ENCODE measurements around the gene PEG3. TPM values are rescaled to one million over a fixed set of nuclear protein-coding genes. Genes with fewer than 3 reads are reported as not detected.
"Not testable (repeated sequence)": the region's sequence is repeated elsewhere in the genome, so short reads cannot be mapped to it uniquely, and the experiment has no call there.

Gene PEG3
- total RNA-seq, 2 donors from 2014 or later, result 0.05 to 0.12 TPM

DNA sequence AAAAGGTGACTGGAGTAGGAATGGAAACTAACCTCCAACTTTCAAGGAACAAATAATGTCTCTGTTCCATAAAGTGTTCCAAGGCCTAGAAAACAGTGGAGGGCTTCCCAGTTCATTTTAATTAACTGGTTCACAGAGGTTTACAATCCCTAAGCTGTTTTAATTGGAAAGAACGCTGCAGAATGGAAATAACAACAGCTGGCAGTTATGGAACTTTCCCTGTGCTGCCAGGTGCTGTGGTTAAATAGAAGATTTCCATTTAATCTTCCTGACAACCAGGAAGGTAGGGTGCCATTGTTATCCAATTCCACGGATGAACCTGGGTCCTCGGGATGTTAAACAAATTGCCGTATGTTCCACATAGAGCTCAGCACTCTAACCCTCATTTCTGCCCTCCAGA, 22.2 kb upstream of the PEG3 start:
- ATAC-seq (replicated peaks in 1 of 2) (no peak), DNase-seq (no peak)
- Mint-ChIP-seq H3K27ac (no peak overlapping the region), H3K4me3 (no peak overlapping the region), H3K27me3 (ENCODE audit: low read depth) (no peaks in the 10 kb centered on the region), H3K4me1 (ENCODE audit: low read depth) (no peaks in the 10 kb centered on the region), H3K9me3 (peaks cover 12 to 24% of the 10 kb centered on the region in 2 donors), H3K36me3 (ENCODE audit: insufficient read depth in 2 of 2) (peaks cover 8 to 12% of the 10 kb centered on the region in 2 donors)

DNA sequence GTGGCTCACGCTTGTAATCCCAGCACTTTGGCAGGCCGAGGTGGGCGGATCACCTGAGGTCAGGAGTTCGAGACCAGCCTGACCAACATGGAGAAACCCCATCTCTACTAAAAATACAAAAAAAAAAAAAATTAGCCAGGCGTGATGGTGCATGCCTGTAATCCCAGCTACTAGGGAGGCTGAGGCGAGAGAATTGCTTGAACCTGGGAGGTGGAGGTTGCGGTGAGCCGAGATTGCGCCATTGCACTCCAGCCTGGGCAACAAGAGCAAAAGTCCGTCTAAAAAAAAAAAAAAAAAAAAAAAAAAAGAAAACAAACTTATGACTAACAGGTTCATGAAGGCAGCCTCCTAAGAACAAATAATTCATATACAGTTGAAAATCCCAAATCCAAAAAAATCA, 19.9 kb upstream of the PEG3 start:
- H3K4me3 Mint-ChIP-seq; H3K4me1 Mint-ChIP-seq (ENCODE audit: low read depth); H3K27ac Mint-ChIP-seq; H3K27me3 Mint-ChIP-seq (ENCODE audit: low read depth); DNase-seq; ATAC-seq (replicated peaks in 1 of 2): not testable (repeated sequence)
- peaks cover 8 to 12% of the 10 kb centered on the region in 2 donors for H3K36me3 Mint-ChIP-seq (ENCODE audit: insufficient read depth in 2 of 2)
- peaks cover 18 to 21% of the 10 kb centered on the region in 2 donors for H3K9me3 Mint-ChIP-seq

DNA sequence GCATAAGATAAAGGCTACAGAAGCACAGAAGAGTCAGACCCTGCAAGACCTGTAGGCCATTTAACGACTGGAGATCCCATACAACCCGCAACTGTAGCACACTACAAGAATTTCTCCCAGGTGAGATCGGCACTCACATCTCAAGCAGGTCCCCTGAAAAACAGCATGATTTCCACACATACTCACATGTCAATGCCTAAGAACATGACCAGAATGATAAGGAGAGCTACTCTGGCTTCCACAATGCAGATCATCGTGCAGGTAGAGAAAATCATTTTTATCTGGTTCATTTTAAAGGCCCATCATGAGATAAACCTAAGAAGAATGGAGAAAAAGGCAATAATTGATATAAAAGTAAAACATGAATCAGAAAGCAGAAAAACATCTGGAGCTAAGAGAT, 17.5 kb upstream of the PEG3 start:
- DNase-seq (no peak), ATAC-seq (replicated peaks in 1 of 2) (no peak)
- H3K4me1 Mint-ChIP-seq (ENCODE audit: low read depth), result no peaks in the 10 kb centered on the region
- no peak overlapping the region for H3K4me3 Mint-ChIP-seq
- H3K36me3 Mint-ChIP-seq (ENCODE audit: insufficient read depth in 2 of 2), result peaks cover under 1 to 3% of the 10 kb centered on the region in 2 donors
- H3K9me3 Mint-ChIP-seq, result peaks cover 17 to 18% of the 10 kb centered on the region in 2 donors
- no peak overlapping the region for H3K27ac Mint-ChIP-seq
- no peaks in the 10 kb centered on the region for H3K27me3 Mint-ChIP-seq (ENCODE audit: low read depth)

DNA sequence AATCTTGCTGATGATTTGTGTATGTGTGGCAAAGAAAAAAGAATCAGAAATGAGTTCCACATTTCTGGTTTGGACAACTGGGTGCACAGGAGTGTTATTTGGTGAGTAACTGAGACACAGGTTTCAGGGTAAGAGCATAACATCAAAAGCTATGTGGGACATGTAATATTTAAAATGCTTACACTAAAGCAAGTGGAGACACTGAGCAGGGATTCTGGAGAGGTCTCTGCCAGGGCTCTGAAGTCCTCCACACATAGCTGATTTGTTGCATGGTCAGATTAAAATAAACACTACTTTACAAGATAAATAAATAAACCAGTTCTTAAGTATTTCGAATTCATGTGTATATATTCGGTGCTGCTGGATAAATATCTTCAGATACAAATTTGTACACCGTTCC, 16.3 kb upstream of the PEG3 start:
- Mint-ChIP-seq H3K27ac (no peak overlapping the region), H3K4me1 (ENCODE audit: low read depth) (no peaks in the 10 kb centered on the region), H3K27me3 (ENCODE audit: low read depth) (no peaks in the 10 kb centered on the region), H3K9me3 (peaks cover 20 to 21% of the 10 kb centered on the region in 2 donors), H3K36me3 (ENCODE audit: insufficient read depth in 2 of 2) (peaks cover 2 to 5% of the 10 kb centered on the region in 2 donors), H3K4me3 (no peak overlapping the region)
- ATAC-seq (replicated peaks in 1 of 2) (no peak), DNase-seq (no peak)

DNA sequence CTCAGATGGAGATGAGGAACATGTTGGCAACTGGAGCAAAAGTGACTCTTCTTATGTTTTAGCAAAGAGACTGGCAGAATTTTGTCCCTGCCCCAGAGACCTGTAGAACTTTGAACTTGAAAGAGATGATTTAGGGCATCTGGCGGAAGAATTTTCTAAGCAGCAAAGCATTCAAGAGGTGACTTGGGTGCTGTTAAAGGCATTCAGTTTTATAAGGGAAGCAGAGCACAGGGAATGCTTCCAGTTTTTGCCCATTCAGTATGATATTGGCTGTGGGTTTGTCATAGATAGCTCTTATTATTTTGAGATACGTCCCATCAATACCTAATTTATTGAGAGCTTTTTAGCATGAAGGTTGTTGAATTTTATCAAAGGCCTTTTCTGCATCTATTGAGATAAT, 11.8 kb upstream of the PEG3 start:
- H3K27ac Mint-ChIP-seq; H3K27me3 Mint-ChIP-seq (ENCODE audit: low read depth); H3K36me3 Mint-ChIP-seq (ENCODE audit: insufficient read depth in 2 of 2); H3K4me1 Mint-ChIP-seq (ENCODE audit: low read depth); DNase-seq; ATAC-seq (replicated peaks in 1 of 2); H3K4me3 Mint-ChIP-seq: not testable (repeated sequence)
- peaks cover 16 to 22% of the 10 kb centered on the region in 2 donors for H3K9me3 Mint-ChIP-seq

DNA sequence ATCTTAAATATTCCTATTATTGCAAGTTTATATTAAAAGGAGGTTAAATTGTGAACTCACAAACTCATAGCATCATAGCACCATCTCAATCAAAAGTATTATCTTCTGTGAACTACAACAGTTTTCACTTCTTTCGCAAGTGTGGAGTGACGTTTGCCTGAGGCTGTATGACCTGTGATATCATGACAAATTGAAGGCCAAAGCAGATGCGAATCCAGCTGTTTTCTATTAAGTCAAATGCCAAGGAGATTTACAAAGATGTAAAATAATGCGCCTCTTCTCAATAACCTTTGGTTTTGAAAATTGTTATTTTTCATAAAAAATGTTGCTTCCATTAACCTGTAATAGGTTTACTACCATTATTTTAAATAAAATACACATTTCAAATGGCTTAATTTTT, 7.6 kb upstream of the PEG3 start:
- H3K9me3 Mint-ChIP-seq, result peaks cover 11 to 16% of the 10 kb centered on the region in 2 donors
- ATAC-seq (replicated peaks in 1 of 2), result no peak

DNA sequence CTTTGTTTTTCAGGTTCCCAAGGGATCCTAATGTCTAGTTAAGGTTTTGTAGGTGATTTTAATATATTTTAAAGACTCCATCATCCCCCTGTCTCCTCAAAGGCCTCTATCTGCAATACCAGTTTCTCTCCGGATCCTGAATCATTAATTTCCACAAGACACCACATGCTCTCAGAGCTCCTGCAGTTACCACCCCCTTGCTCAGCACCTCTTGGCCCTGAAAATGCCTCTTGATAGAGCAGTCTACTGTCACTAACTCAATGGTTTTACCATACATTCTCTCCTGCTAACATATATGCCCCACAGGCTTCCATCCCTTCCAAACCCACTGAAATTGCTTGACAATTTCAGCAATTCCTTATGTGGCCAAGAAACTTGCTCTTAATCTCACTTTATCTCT, 1.9 kb upstream of the PEG3 start:
- ATAC-seq (replicated peaks in 1 of 2) (no peak), DNase-seq (no peak)
- H3K36me3 Mint-ChIP-seq (ENCODE audit: insufficient read depth in 2 of 2), result peaks cover 11 to 23% of the 10 kb centered on the region in 2 donors
- H3K4me3 Mint-ChIP-seq, result no peak overlapping the region
- H3K9me3 Mint-ChIP-seq, result peaks cover 6 to 7% of the 10 kb centered on the region in 2 donors
- peaks cover 6% of the 10 kb centered on the region for H3K4me1 Mint-ChIP-seq (ENCODE audit: low read depth)
- no peaks in the 10 kb centered on the region for H3K27me3 Mint-ChIP-seq (ENCODE audit: low read depth)
- no peak overlapping the region for H3K27ac Mint-ChIP-seq

More for the DNA sequence above, 7.6 kb upstream of the PEG3 start:
- DNase-seq, result no peak
- Mint-ChIP-seq H3K36me3 (ENCODE audit: insufficient read depth in 2 of 2) (peaks cover 4 to 5% of the 10 kb centered on the region in 2 donors), H3K4me1 (ENCODE audit: low read depth) (no peaks in the 10 kb centered on the region), H3K27me3 (ENCODE audit: low read depth) (no peaks in the 10 kb centered on the region), H3K27ac (no peak overlapping the region), H3K4me3 (no peak overlapping the region)

DNA sequence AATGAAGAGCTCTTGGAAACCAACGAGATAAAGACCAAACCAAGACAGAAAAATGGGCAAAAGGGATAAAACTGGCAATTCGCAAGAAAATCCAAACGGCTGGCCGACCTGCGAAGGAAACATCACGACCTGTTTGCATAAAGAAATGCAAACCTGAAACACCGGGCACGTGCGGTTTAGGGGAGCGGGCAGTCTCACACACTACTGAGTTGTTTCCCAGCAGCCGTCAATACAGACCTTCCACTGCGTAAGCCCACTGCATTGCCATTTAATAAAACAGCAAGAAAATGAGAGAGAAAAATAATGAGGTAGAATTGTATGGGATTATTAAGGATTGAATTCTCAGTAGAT, 642 bp upstream of the PEG3 start:
- Mint-ChIP-seq H3K4me3 (no peak overlapping the region), H3K27ac (no peak overlapping the region), H3K27me3 (ENCODE audit: low read depth) (no peaks in the 10 kb centered on the region), H3K36me3 (ENCODE audit: insufficient read depth in 2 of 2) (peaks cover 11 to 28% of the 10 kb centered on the region in 2 donors), H3K9me3 (peaks cover 7 to 8% of the 10 kb centered on the region in 2 donors), H3K4me1 (ENCODE audit: low read depth) (peaks cover 6% of the 10 kb centered on the region)
- ATAC-seq (replicated peaks in 1 of 2) (no peak), DNase-seq (no peak)

DNA sequence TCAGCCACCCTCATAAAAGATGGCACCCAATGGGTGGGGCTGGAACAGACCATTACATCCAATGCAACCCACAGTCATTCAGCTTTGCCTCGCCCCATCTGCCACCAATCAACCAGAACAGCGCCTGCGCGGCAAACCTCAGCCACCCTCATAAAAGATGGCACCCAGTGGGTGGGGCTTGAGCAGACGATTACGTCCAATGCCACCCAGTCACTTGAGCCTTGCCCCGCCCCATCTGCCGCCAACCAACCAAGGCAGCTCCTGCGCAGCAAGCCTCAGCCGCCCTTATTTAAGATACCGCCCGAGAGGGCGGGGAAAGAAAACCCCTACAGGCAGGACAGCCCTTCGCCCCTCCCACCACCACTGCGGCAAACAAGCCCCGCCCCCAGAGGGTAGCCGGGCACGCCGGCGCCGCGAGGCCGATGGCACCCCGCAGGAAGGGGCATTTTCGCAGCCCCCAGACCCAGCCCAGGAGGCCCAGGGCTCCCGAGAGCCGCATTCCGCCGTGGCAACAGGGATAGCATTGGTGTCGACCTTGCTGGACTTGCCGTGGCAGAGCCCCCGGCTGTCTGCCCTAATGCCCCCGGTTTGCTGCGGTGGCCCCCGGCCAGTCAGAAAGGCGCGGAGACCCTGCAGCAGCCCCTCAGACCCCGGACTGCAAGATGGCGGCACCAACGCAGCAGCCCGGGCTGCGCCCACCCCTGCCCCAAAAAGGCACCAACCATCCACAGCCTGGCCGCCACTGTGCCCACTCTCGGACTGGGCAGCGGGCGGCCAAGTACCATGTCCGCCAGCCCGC, 675 bp downstream of the PEG3 start:
- peak; percentile 37 to 41 for ATAC-seq (replicated peaks in 1 of 2)
- DNase-seq, result peak; percentile 6 to 9
- no peak overlapping the region for H3K27ac Mint-ChIP-seq

DNA sequence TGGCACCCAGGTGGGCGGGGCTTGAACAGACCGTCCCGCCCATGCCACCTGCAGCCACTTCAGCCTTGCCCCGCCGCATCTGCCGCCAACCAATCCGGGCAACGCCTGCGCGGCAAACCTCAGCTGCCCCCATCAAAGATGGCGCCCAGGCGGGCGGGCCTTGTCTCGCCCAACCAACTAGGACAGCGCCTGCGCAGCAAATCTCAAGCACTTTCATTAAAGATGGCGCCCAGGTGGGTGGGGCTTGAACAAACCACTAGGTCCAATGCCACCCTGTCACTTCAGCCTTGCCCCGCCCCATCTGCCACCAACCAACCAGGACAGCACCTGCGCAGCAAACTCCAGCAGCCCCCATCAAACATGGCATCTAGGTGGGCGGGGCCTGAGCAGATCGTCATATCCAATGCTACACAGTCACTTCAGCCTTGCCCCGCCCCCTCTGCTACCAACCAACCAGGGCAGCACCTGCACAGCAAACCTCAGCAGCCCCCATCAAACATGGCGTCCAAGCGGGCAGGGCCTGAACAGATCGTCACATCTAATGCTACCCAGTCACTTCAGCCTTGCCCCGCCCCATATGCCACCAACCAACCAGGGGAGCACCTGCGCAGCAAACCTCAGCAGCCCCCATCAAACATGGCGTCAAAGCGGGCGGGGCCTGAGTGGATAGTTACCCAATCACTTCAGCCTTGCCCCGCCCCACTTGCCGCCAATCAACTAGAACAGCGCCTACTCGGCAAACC, 1.4 kb downstream of the PEG3 start:
- Mint-ChIP-seq H3K27me3 (ENCODE audit: low read depth) (no peaks in the 10 kb centered on the region), H3K36me3 (ENCODE audit: insufficient read depth in 2 of 2) (peaks cover 17 to 35% of the 10 kb centered on the region in 2 donors), H3K9me3 (peaks cover 12 to 18% of the 10 kb centered on the region in 2 donors), H3K4me1 (ENCODE audit: low read depth) (peaks cover 6% of the 10 kb centered on the region), H3K4me3 (peak overlapping the region in 1 of 2 donors; percentile 6), H3K27ac (no peak overlapping the region)
- ATAC-seq (replicated peaks in 1 of 2) (peak; percentile 37 to 58), DNase-seq (peak; percentile 6 to 24)

More for the DNA sequence above, 675 bp downstream of the PEG3 start:
- Mint-ChIP-seq H3K9me3 (peaks cover 13 to 14% of the 10 kb centered on the region in 2 donors), H3K27me3 (ENCODE audit: low read depth) (no peaks in the 10 kb centered on the region), H3K4me3 (peak overlapping the region in 1 of 2 donors; percentile 6), H3K36me3 (ENCODE audit: insufficient read depth in 2 of 2) (peaks cover 17 to 35% of the 10 kb centered on the region in 2 donors), H3K4me1 (ENCODE audit: low read depth) (peaks cover 6% of the 10 kb centered on the region)

DNA sequence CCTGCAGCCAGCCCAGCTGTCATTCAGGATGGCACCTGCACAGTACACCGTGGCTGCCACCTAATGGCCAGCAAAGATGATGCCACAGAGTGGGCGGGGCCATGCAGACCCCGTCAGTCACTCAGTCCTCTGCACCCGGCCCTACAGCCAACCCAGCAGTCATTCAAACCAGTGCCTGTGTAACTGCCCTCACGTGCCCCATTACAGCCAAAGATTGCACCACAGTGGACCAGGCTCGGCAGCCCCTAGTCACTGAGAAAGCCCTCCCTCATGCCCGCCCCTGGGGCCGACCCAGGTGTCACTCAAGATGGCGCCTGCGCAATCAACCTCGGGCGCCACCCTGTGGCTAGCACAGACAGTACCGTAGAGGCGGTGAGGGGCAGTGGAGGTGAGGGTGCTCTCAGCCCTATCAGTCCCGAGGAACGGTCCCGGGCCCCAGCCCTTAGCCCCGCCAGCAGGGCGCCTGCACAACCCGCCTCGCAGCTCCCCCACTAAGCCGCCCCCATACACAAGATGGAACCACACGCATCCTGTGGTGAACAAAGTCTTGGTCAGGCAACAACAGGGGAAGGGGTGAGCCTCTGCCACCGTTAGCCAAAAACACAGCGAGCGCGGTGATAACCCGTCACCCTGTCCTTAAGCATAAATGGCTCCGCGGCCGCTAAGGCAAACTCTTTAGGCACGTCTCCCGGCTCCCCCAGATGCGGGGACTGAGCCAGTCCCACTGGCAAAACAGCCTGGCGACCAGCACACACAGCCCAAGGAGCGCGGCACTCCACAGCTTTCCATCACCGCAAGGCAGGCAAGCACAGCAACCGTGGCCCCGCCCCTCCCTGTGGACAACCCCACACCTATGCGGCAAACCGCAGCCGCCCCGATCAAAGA, 2.3 kb downstream of the PEG3 start:
- Mint-ChIP-seq H3K27ac (no peak overlapping the region), H3K27me3 (ENCODE audit: low read depth) (no peaks in the 10 kb centered on the region), H3K4me1 (ENCODE audit: low read depth) (peaks cover 6% of the 10 kb centered on the region), H3K9me3 (peaks cover 15 to 19% of the 10 kb centered on the region in 2 donors), H3K36me3 (ENCODE audit: insufficient read depth in 2 of 2) (peaks cover 18 to 35% of the 10 kb centered on the region in 2 donors), H3K4me3 (no peak overlapping the region)
- peak in 1 of 2 donors; percentile 20 for ATAC-seq (replicated peaks in 1 of 2)
- DNase-seq, result peak; percentile 3 to 4

DNA sequence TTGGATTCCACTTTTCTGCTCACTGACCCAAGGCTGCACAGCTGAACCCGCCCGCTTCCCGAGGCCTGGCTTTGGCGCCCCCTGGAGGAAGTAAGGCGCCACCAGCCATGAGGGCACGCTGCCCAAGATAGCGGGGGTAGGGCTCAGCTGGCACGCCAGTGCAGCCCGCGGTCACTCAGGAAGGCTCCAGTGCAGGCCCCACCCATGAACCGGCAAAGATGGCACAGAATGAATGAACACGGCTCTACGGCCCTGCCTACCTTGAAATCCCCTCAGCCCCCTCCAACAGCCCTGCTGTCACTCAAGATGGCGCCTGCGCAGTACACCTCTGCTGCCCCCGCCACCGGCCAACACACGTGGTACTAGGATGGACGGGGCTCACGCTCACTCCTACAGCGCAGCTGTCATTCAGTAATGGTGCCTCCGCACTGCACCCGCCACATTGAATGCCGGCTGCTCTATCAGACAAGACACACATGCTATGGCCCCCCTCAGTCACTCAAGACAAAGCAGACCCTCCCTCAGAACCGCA, 3.0 kb downstream of the PEG3 start:
- Mint-ChIP-seq H3K4me1 (ENCODE audit: low read depth) (peaks cover 6% of the 10 kb centered on the region), H3K4me3 (no peak overlapping the region), H3K9me3 (peaks cover 16 to 20% of the 10 kb centered on the region in 2 donors), H3K27ac (no peak overlapping the region), H3K36me3 (ENCODE audit: insufficient read depth in 2 of 2) (peaks cover 19 to 35% of the 10 kb centered on the region in 2 donors), H3K27me3 (ENCODE audit: low read depth) (no peaks in the 10 kb centered on the region)
- DNase-seq, result no peak
- ATAC-seq (replicated peaks in 1 of 2), result peak in 1 of 2 donors; percentile 30

All from activated T-cell treated with anti-CD3 and anti-CD28 coated beads, Interleukin-2, amount 50 U/mL, for 72 hours (primary cell).